ENCODE data around the gene HDHD5.
A peak's percentile ranks its signal among the peaks of the same experiment; 100 is the strongest.

HDHD5 gene

GRCh38 chr22:17158568-17159503 is at the start of gene HDHD5:
HDHD5 (minus strand) TSS chr22:17159277; CDS start chr22:17159251, 26 bp downstream.
- peak; percentile 71 for DNase-seq

- no peak for DNase-seq
Observed at GRCh38 chr22:17205432-17205831, 46.4 kb upstream of the HDHD5 start.

GRCh38 chr22:17201285-17201945 is 42.3 kb upstream of the HDHD5 start:
- DNase-seq, result no peak

DNA sequence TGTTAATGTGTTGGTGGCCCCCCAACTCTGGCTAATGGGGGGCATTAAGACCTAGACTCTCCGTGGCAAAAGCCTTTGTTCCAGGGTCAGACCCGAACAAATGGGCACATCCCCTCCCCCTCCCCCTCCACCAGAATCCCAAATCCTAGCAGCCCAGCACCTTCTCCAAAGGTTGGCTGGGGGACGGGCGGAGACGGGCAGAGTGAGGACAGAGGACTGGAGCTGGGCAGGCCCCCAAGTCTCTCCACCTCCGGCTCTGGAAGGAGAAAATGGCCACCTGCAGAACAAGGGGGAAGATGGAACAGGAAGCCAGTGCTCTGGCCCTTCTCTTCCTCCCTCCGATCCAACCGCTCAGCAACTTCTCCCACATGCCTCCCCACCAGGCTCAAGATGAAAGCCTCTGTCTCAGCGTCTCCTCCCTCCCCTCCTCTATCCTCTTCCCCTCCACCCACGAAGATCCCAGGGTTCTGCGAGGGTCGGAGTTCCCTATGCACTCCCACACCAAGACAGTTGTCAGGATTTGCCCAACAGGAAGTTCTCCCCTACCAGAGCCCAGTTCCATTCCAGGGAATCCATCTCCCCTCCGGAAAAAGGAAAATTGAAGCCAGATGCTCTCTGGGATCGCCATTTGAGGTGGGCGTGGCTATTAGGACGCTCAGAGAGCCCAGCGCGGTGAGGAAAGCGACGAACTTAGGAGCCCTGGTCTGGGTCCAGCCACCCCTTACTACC is 40.1 kb upstream of the HDHD5 start:
- DNase-seq, result no peak

GRCh38 chr22:17198170-17199002 is 39.3 kb upstream of the HDHD5 start:
- DNase-seq, result no peak

- no peak for DNase-seq
Observed at GRCh38 chr22:17194213-17194612, 35.1 kb upstream of the HDHD5 start.

- no peak for DNase-seq
Observed at GRCh38 chr22:17192186-17192585, 33.1 kb upstream of the HDHD5 start.

DNA sequence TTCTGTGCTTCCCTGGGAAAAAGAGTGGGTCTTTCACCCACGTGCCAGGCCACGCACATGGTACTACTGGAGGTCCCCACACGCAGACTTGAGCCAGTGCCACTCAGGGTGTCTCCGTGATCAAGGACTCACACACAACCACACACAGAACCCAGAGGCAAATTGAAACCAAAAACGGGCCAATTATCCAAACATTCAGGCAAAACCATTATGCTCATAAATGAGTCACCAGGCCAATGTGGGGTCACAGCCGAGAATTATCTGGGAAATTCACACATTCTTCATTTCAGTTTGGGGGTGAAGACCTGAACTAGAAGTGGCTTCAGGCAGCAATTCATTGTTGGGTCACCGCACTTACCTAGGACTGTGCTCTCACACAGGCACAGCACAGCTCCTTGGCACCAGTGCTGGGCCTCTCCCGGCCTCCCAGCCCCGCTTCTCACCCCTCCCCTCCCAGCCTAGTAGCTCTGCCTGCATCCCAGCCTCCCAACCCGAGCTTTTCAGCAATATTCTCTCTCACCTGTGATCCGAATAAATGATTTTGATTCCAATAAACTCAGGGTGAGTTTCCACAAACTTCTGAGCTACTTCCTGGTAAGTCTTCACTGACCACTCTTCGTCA is 32.2 kb upstream of the HDHD5 start:
- DNase-seq, result no peak

DNA sequence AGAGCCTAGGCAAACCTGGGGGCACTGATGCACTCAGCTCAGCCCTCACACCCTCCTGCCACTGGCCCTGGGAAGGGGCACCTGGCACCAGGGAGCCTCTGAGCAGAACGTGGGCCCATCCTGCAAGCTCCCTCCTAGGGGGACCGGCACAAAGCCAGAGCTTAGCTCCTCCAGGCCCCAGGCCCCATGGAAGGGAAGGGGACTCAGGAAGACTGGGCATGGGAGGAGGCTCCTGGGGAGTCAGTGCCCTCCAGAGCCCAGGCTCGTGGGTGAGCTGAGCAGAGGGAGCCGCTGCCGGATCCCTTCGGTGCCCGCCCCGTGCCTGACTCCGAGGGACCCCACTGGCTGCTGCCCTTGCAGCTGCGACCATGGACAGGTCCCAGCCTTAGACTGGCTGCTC is 31.6 kb upstream of the HDHD5 start:
- no peak for DNase-seq

GRCh38 chr22:17176715-17177114 is 17.6 kb upstream of the HDHD5 start:
- no peak for DNase-seq

- DNase-seq, result no peak
Observed at GRCh38 chr22:17172029-17172833, 13.2 kb upstream of the HDHD5 start.

GRCh38 chr22:17171153-17172028 is 12.3 kb upstream of the HDHD5 start:
- peak; percentile 79 for DNase-seq

DNA sequence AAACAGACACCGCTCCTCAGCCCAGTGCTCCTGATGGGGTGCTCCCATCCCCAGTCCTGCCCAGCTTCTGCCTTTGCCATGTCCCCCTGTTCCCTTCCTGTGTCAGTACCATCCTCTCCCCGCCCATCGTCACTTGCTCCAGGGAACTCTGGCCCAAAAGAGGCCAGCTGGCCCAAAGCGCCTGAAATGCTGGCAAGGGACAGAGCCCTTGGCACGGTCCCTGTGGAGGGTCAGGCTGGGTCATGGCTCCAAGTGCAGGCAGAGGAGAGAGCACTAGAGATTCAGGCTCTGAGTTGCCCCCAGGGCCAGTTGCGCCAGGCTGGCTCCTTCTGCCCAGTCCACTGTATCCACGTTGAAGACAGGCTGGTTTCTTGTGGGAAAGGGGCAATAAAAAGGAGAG is 8.4 kb upstream of the HDHD5 start:
- no peak for DNase-seq

- DNase-seq, result no peak
Observed at GRCh38 chr22:17164392-17165024, 5.4 kb upstream of the HDHD5 start.

GRCh38 chr22:17162731-17163130 is 3.7 kb upstream of the HDHD5 start:
- no peak for DNase-seq

- DNase-seq, result no peak
Observed at GRCh38 chr22:17161991-17162390, 2.9 kb upstream of the HDHD5 start.

DNA sequence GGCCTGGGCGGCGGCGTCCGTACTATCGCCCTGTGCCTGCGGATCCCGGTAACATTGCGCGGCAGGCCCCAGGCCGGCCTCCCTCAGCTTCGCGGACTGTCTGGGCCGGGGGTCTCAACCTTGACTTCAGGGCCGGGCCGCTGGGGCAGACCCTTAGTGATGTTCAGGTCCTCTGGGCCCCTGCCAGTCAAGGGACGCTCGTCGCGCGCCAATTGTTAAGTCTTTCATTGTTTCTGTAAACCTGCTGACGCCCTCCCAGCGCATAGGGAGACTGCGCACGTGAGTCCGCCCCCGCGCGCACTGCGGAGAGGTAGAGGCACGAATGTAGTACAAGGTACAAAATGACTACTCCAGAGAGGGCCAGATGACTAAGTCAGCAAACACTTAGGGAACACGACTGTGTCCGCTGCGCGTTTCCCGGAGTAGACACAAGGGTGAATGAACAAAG is 451 bp upstream of the HDHD5 start:
- DNase-seq, result peak; percentile 31

GRCh38 chr22:17158176-17158567 is 905 bp downstream of the HDHD5 start:
- no peak for DNase-seq

DNA sequence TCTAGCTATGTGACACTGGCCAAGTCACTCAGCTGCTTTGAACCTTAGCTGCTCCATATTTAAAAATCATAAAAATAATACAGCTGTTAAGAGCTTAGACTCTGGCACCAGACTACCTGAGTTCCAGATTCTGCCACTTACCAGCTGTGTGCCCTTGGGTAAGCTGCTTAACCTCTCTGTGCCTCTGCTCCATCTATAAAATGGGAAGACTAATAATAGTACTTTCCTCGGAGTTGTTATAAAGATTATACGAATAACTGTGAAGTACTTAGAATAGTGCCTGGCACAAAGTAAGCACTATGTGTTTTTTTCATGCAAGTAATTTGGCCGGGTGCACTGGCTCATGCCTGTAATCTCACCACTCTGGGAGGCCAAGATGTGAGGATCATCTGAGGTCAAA is 1.4 kb downstream of the HDHD5 start:
- no peak for DNase-seq

GRCh38 chr22:17155941-17156340 is 3.1 kb downstream of the HDHD5 start:
- no peak for DNase-seq
